Measurements from ENCODE around the gene DUS1L. TPM values are rescaled to one million over a fixed set of nuclear protein-coding genes. Genes with fewer than 3 reads are reported as not detected.

Gene DUS1L
- total and polyA plus RNA-seq, 2 donors (not counting 1 experiment from before 2014, with no cell fraction given) = 109 to 241 TPM

- H3K4me3 Mint-ChIP-seq = no peak overlapping the region
- H3K9me3 Mint-ChIP-seq (ENCODE audit: insufficient read depth) = no peaks in the 10 kb centered on the region
- Histone ChIP-seq H3K4me3 (ENCODE audit: control extremely low read depth in 1 of 5, extremely low read depth in 1 of 5, insufficient read depth in 1 of 5, low read depth in 2 of 5, low read length in 4 of 5) (no peak overlapping the region), H3K9ac (ENCODE audit: low read length) (no peak overlapping the region), H3K36me3 (replicated peaks in 1 of 2; ENCODE audit: control extremely low read depth in 1 of 2, control insufficient read depth in 1 of 2, extremely low read depth in 1 of 2, insufficient read depth in 2 of 2, low read length in 1 of 2) (peaks cover 0 to 73% of the 10 kb centered on the region in 2 experiments), H4K20me1 (ENCODE audit: control insufficient read depth, insufficient read depth, low read length, poor library complexity, severe bottlenecking) (no peaks in the 10 kb centered on the region), H2AFZ (ENCODE audit: insufficient read depth, low read depth, low read length, poor library complexity, severe bottlenecking) (no peak overlapping the region), H3K4me2 (replicated peaks; ENCODE audit: low read depth, low read length, poor library complexity, severe bottlenecking) (no peak overlapping the region), H3K9me3 (ENCODE audit: control extremely low read depth in 1 of 3, control insufficient read depth in 2 of 3, insufficient read depth in 1 of 3, low read length in 2 of 3) (no peaks in the 10 kb centered on the region), H3K4me1 (ENCODE audit: control insufficient read depth in 2 of 2, insufficient read depth in 2 of 2, low read length in 2 of 2) (no peaks in the 10 kb centered on the region), H3K27ac (ENCODE audit: low read length in 2 of 2) (no peak overlapping the region), H3K79me2 (ENCODE audit: control insufficient read depth, insufficient read depth, low read length) (no peaks in the 10 kb centered on the region), H3K27me3 (replicated peaks in 1 of 4; ENCODE audit: control extremely low read depth in 1 of 4, control insufficient read depth in 3 of 4, insufficient read depth in 4 of 4, low read length in 3 of 4) (no peaks in the 10 kb centered on the region)
- ChIA-PET POLR2A (no interaction called here), CTCF (no interaction called here)
- H3K27me3 Mint-ChIP-seq = no peaks in the 10 kb centered on the region
- WGBS (ENCODE audit: insufficient coverage) = 95% methylated on average over 39 of the region's 39 CpGs
- DNase-seq (no peak), ATAC-seq (ENCODE audit: low read depth) (no peak)
- H3K4me1 Mint-ChIP-seq = no peaks in the 10 kb centered on the region
- intact Hi-C loops (cut with micrococcal nuclease) = no loop called here
- H3K27ac Mint-ChIP-seq = no peak overlapping the region
- TF ChIP-seq CTCF (IDR thresholded peaks at IDR 0.05) (no peak), EZH2 (IDR thresholded peaks at IDR 0.05; ENCODE audit: borderline replicate concordance, insufficient read depth, low read depth, low read length, poor library complexity, severe bottlenecking) (no peak)
These were observed 21.6 kb upstream of the DUS1L start for GRCh38 chr17:82086941-82087906.
